ENCODE data around the gene MMP8. TPM values are rescaled to one million over a fixed set of nuclear protein-coding genes. Genes with fewer than 3 reads are reported as not detected.
A peak's percentile ranks its signal among the peaks of the same experiment; 100 is the strongest.

MMP8 gene
- total RNA-seq, 4 donors from 2014 or later: 0.19 to 3.2 (median 1.1) TPM

DNA sequence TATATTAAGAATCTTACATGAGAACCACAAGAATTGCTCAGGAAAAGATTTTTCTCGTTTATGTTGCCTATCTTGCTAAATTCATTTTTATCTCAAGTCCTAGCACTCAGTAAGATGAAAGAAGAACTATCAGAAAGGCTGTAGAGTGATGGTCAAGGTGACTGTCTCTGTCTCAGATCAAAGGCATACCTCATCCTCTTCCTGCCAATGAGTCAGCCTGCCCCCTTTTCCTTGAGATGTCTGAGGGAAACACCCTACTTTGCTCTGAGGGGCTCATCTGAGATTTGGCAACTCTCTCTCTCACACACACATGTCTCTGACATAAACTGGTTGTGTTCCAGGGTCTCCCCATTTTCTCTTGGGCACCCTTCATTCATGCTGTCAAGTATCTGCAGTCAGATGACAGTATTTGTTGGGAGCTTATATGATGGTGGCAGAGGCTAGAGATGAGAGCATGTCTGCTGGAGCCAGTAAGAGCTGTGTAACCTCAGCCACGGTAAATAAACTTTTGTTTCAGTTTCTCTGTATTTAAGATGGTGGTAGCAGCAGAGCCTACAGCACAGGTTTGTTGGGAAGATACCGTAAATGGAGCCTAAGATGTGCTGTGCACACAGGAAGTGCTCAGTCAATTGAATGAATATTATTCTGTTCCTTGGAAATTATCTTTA, 20.8 kb downstream of the MMP8 start:
- TF ChIP-seq, protein P1, sequence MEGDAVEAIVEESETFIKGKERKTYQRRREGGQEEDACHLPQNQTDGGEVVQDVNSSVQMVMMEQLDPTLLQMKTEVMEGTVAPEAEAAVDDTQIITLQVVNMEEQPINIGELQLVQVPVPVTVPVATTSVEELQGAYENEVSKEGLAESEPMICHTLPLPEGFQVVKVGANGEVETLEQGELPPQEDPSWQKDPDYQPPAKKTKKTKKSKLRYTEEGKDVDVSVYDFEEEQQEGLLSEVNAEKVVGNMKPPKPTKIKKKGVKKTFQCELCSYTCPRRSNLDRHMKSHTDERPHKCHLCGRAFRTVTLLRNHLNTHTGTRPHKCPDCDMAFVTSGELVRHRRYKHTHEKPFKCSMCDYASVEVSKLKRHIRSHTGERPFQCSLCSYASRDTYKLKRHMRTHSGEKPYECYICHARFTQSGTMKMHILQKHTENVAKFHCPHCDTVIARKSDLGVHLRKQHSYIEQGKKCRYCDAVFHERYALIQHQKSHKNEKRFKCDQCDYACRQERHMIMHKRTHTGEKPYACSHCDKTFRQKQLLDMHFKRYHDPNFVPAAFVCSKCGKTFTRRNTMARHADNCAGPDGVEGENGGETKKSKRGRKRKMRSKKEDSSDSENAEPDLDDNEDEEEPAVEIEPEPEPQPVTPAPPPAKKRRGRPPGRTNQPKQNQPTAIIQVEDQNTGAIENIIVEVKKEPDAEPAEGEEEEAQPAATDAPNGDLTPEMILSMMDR (IDR thresholded peaks at IDR 0.05): no peak
- DNase-seq (ENCODE audit: low spot score) (no peak), ATAC-seq (ENCODE audit: low FRiP score) (no peak)

DNA sequence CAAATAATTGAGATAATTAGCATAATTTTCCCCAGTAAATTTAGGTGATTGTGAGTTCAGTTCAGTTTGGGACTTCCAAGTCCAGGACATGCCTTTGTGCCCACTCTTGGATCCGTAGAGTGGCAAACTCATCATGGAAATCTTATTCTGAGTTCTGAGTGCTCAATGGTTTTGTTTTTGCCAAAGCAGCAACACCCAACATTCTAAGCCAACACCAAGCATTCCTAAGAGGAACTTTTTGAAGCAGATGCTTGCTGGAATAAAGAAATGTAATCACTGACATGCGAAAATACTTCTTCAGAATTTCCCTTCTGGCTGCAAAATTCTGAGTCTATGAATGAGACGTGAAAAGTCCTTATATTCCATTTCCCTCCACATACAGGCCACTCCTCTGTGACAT, 29.6 kb downstream of the MMP8 start:
- TF ChIP-seq, protein P1 (IDR thresholded peaks at IDR 0.05): no peak
- ATAC-seq (ENCODE audit: low FRiP score) (no peak), DNase-seq (ENCODE audit: low spot score) (no peak)

DNA sequence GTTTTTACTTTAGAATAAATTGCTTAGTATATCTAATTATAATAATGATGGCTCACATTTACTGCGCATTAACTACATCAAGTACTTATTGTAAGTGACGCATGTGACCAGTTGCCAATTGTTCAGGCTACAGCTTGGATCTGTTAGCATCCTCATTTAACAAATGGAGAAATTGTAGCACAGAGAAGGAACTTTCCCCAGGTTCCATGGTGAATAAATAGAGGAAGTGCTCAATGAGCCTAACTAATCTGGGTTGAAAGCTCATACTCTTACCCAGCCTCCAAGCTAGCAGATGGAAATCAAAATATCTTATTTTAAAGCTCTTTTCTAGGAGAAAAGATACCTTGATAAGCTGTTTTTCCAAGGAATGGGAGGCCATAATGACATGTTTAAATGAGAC, 39.0 kb downstream of the MMP8 start:
- ATAC-seq (ENCODE audit: low FRiP score) (no peak), DNase-seq (ENCODE audit: low spot score) (no peak)
- TF ChIP-seq, protein P1 (IDR thresholded peaks at IDR 0.05): no peak

DNA sequence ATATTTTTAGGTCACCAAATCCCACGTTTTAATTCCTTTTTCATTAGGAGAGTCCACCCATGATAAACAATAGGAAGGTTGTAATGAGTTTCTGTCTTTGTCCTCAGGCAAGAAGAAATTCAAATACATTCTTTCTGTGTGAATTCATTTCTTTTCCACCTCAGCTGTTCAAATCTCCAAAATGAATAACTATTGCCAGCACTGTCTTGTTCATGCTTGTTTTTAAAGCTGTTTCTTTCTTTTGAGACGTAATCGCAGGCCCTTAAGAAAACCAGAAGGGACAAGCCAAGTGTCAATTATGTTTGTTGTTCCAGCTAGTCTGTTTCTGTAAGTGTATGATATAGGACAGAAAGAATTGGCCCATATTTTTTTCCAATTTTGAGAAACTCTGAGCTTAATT, 39.4 kb downstream of the MMP8 start:
- no peak for DNase-seq (ENCODE audit: low spot score)
- ATAC-seq (ENCODE audit: low FRiP score): no peak
- TF ChIP-seq, protein P1 (IDR thresholded peaks at IDR 0.05): no peak

DNA sequence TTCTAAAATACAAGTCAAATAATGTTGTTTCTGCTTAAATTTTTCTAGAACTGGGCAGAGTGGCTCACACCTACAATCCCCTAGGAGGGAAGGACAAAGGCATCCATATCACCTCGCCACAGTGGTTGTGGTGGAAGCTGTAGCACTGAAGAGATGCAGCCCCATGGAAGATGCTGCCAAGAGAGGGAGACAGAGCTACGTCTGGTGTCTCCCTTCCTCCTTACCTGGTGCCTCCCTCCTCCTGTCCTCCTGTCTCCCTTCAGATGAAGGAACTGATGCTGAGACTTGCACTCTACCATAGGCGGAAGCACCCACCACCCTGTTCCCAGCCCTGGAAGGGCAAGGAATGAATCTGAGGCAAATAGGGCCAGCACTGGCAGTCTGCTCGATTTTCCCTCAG, 41.5 kb downstream of the MMP8 start:
- TF ChIP-seq, protein P1 (IDR thresholded peaks at IDR 0.05): no peak
- peak; percentile 37 for ATAC-seq (ENCODE audit: low FRiP score)
- DNase-seq (ENCODE audit: low spot score): no peak

DNA sequence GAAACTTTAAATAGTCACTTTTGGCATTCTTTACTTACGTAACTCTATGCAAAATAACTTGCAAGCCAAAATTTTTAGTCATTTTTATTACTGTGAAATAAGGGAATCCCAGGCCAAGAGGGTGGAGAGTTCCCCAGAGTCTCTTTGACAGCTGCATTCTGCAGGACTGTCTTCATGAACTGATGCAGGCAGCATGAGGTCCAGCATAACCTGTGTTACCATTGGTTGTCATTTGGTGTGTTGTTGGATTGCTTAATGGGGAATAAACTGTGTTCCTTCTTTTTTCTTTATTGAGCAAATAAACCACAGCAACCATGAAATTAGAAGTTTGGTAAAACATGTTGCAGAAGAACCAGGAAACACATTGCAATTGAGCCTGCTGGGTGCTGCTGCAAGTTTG, 43.8 kb downstream of the MMP8 start:
- TF ChIP-seq, protein P1 (IDR thresholded peaks at IDR 0.05): no peak
- no peak for ATAC-seq (ENCODE audit: low FRiP score)
- DNase-seq (ENCODE audit: low spot score): no peak

DNA sequence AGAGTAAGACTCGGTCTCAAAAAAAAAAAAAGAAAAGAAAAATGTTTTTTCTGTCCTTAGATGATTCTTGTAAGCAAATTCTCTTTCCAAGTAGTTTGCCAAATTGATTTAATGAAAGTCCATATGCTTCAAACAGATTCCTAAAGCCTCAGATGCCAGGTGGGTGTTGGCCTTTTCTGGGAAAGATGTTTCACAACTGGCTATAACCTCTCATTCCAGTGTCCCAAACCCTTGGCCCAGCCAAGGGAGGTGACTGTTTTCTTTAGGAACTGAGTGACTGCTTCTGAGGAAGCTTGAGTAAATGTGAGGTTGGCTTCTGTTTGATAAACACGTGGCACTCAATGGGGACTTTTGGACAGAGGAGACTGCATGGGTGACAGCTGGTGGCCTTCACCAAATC, 46.7 kb downstream of the MMP8 start:
- TF ChIP-seq, protein P1 (IDR thresholded peaks at IDR 0.05): no peak
- DNase-seq (ENCODE audit: low spot score) (no peak), ATAC-seq (ENCODE audit: low FRiP score) (no peak)
